ENCODE measurements around the gene IFT81.

DNA sequence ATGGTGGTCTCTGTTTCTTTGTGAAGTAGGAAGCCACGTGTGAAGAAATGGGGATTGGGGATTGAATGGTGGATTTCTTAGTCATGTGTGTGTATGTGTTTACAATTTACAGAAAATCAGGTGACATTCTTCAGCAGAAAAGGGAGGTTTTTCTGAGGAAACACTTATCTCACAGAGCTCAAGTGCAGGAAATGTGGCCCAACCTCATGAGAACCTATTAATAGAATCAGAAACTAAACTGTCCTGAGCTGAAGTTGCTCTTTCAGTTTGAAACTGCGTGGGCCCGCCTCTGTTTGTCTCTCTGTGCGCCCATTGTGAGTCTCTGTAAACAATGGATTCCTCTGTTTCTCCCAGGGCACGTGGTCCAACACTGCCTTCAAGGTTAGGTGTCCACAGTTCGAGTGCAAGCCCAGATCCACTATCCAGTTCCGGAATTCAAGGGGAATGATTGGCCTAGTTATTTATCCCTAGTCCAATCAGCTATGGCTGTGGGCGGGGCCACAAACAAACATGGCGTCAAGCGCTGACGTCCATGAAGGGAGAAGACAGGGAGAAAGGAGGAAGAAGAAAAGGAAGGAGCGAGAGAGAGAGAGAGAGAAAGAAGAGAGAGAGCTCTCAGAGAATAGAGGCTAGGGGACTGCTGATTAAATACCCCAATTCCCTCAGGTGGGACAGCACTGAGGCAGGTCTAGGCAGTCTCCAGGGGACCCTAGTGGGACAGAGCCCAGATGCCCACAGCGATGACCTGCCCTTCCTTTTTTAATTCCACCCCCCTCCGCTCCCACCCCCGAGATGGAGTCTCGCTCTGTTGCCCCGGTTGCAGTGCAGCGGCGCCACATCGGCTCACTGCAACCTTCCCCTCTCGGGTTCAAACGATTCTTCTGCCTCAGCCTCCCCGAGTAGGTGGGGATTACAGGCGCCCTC is 44.4 kb upstream of the IFT81 start:
- peak; percentile 46; the same call in 1 of the 2 replicates for TF ChIP-seq POLR2A (IDR thresholded peaks at IDR 0.05; ENCODE audit: low read depth, low read length)
- TF ChIP-seq POLR2AphosphoS5 (IDR thresholded peaks at IDR 0.05; ENCODE audit: low read depth, low read length), result no peak

Measured in GM12892 (cell line).